CD4-positive, alpha-beta T cell treated with Interleukin-4 for 1 hour (primary cell): ENCODE data around the gene TRIM59.

Experiments
- DNase-seq, 2 donors: peaks; one replicate each; pipeline ENCODE4 v3.0.0-alpha.2; 2020 to 2022

TRIM59 gene, protein sequence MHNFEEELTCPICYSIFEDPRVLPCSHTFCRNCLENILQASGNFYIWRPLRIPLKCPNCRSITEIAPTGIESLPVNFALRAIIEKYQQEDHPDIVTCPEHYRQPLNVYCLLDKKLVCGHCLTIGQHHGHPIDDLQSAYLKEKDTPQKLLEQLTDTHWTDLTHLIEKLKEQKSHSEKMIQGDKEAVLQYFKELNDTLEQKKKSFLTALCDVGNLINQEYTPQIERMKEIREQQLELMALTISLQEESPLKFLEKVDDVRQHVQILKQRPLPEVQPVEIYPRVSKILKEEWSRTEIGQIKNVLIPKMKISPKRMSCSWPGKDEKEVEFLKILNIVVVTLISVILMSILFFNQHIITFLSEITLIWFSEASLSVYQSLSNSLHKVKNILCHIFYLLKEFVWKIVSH

DNA sequence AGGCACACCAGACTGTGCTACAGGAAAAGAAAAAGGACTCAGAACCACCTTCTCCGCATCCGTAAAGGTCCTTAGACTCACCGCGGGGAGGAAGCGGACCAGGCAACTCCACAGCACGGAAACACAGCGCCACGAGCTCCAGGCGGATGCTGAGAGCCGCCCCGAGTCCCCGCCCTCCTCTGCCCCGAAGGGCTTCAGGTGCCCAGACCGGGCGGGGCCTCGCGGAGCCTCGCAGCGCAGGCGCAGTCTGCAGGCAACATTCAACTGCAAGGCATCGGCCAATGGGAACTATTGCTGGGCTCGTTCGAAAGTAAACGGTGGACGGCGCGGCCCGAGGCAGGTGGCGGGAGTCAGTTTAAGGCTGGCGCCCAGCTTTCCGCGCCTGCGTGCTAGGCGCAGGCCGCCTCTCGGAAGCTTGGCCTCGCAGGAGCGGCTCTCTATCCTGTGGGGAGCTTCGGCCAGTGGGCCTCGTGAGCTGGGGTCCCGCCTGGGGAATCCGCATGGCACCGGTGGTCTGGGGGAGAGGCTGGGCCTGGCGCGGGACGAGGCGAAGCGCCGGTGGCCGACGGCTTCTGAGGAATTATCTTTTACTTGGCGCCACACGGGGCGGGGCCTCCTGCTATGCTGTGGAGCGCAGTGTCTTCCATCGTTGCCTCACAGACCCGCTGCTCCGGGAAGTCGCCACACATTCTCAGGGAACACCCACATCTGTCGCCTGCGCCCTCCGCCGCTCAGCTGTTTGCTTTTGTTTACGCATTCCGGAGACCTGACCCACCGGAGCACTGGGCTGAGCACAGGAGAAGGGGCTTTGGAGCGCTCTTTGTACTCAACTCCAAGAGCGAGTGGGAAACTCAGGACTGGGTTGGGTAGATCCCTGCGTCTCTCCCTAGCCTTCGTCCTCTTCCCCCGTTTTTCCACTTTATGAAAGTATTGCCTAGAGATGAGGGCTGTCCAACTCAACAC is at the start of gene TRIM59:
Gene TRIM59 (minus strand): TSS at position 151 of the 963 bp plus-strand sequence. CDS start 10,603 bp downstream, outside the sequence.
- DNase-seq: peak; percentile 98

DNA sequence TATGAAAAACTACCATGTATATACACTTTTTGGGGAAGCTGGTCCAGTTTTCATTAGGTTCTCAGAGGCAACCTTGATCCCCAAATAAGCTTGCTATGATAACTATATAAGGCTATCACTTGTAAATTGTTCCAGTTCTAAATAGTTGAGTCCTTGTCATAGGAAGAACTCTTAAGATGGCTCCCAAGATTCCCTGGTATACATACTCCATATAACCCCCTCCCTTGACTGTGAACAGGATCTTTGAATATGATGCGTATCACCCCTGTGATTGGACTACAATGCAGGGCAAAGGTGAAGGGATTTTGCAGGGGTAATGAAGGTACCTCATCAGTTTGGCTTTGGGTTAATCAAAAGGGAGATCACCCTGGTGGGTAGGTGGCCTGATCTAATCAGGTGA is 48.6 kb upstream of the TRIM59 start:
- DNase-seq: no peak

DNA sequence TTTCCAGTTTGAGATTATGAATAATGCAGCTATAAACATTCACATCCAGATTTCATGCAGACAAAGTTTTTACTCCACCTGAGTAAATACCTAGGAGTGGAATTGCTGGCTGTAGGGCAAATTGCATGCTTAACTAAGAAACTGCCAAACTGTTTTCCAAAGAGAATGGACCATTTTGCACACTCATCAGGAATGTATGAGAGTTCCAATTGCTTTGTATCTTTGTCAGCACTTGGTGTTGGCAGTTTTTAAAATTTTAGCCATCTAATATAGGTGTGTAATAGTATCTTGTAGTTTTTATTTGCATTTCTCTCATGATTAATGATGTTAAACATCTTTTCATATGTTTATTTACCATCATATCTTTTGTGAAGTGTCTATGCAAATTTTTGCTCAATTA is 40.6 kb upstream of the TRIM59 start:
- no peak for DNase-seq

DNA sequence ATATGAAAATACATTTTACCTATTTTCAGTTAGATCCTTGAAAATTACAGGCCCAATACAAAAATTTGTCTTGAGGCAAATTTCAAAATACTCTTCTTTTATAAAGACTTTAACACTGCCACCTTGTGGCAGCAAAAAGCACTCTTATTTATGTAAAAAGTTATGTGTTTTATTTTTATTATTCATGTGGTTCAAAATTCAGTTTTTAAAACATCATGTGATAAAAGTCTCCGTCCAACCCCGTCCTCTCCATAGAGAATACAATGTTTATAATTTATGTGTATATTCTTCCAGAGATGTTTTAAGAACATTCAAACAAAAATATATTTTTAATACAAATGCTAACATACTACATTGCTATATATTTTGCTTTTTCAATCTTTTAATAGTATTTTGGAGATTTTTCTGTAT is 36.9 kb upstream of the TRIM59 start:
- peak in 1 of 2 donors; percentile 42 for DNase-seq

DNA sequence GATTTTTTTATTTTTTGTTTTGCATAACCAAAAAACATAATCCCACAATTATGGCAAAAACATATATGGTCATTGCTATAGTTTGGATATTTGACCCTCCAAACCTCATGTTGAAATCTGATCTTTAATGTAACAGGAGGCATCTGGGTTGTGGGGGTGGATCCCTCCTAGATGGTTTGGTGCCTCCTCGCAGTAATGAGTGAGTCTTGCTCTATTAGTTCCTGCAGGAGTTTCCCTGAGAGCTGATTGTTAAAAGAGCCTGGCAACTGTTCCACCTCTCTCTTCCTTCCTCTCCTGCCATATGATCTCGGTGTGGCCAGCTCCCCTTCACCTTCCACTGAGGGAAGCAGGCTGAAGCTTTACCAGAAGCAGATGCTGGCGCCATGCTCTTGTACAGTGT is 33.2 kb upstream of the TRIM59 start:
- no peak for DNase-seq

DNA sequence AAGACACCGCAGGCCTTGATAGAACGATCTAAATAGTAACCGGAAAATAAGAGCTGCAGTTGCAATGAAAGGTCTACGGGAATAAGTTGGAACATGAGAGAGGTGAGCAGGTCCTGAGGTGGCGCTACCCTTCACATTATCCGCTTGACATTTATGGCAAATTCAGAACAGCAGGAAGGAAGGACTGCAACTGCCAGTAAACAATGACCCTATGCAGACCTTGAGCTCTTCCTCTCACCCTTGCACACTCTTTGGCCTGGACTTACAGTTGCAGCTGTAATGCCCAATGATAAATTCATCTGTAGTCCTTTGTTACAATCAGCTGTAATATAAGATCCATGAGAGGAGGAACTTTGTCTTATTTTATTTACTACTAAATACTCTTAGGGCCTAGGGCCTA is 32.3 kb upstream of the TRIM59 start:
- no peak for DNase-seq

DNA sequence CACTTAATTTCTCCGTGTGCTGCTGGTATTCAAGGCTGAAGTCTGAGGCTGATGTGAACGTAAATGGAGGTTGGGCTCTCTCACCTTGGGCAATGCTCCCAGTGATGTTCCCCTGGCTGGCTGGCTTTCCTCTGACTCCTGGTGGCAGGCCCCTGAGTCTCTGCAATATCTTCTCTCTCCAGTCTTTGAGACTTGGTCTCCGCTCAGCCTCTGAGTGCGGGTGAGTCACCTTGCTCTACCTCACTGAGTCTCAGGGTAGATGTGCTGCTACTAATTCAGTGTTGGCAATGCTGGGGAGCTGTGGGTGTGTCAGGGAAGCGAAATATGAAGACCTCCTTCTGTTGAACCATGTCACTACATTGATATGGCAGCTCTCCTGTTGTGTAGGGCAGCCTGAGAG is 31.3 kb upstream of the TRIM59 start:
- no peak for DNase-seq

DNA sequence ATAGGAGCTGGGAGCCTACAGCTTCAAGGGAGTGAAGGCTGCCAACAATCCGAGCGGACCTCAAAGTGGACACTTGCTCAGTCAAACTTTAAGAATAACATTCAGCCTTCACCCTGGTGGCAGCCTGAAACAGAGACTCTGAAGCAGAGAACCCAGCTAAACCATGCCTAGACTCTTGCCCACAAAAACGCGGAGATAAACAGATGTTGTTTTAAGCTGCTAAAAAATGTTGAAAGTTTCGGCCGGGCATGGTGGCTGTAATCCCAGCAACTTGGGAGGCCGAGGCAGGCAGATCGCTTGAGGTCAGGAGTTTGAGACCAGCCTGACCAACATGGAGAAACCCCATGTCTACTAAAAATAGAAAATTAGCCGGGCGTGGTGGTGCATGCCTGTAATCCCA is 29.8 kb upstream of the TRIM59 start:
- DNase-seq: no peak

DNA sequence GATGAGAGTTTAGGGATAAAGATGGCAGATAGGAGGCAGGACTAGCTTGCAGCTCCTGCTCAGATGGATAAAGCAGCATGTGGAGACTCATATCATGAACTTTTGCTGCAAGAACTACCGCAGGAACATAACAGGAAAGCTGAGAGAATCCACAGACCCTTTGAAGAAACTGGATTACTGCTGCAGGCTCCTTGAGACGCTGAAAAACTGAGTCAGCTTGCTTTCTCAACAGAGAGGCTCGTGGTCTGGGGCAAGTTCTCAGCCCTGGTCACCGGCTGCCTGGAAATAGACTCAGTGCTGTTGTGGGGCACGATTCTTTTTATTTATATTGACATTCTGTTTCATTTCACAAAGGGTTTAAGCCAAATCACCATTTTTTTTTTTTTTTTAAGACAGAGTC is 28.8 kb upstream of the TRIM59 start:
- no peak for DNase-seq

DNA sequence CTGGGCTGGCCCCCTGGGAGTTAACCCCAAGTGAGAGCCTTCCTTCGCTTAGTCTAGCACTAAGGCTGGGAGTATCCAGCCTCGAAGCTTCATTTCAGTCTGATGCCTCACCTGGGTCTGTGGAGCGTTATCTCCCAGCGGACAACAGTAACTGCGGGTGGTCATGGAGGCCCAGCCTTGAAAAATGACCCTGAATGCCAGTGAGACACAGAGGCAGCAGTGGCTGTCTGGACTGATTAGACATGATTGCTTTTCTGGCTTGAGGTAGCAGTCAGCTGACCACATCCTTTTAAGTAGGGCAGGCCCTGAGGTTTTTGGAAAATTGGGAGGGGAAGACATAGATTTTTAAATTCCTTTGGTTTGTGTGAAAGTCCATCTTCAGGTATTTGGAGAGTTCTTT is 28.2 kb upstream of the TRIM59 start:
- DNase-seq: no peak

DNA sequence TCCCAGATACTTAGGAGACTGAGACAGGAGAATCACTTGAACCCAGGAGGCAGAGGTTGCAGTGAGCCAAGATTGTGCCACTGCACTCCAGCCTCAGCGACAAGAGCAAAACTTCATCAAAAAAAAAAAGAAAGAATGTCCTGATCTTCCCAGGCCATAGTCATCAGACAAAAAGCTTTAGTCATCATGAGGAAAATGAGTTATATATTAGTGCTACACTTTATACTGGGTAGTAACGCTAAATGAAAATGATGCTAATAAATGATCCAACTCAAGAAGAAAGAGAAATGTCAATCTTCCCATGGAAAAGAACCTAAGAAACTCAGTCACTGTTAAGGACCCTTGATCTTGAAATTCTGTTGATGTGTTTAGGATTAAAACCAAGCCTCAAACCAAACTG is 26.3 kb upstream of the TRIM59 start:
- DNase-seq: no peak

DNA sequence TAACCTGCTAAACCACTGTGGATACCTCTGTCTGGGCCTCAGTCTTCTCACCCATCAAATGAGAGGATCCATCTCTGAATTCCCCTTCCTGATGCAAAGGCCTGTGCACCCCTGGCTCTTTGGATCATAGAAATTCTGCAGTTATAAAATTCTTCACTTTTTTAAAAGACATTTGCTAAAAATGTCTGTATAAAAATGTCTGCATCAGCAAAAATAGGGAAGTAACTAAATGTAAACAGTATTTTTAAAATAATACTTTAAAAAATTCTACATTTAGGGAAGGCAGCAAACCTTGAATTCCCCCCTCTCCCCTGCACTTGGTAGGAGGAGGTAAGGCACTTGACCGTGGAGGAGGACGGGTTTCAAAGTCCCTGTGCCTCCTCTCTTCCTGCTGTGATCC is 25.6 kb upstream of the TRIM59 start:
- DNase-seq: no peak

DNA sequence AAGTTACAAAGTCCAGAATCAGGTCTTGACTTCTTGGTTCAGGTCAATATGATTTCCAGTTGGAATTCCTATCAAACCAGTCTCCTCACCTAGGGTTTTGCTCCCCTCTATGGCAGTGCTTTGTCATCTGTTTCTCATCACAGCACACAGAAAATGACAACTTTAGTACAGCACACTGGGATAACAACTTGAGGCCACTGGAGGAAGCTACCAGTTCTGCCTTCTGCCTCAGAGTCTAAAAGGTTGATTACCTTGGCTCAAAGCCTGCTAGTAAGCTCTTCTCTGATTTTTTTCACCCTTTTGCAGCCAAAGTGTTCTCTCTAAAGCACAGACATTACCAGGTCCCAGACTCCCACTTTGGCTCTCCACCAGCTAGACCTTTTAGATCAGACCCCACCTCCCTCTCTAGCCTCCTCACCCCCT is 24.8 kb upstream of the TRIM59 start:
- DNase-seq: no peak

DNA sequence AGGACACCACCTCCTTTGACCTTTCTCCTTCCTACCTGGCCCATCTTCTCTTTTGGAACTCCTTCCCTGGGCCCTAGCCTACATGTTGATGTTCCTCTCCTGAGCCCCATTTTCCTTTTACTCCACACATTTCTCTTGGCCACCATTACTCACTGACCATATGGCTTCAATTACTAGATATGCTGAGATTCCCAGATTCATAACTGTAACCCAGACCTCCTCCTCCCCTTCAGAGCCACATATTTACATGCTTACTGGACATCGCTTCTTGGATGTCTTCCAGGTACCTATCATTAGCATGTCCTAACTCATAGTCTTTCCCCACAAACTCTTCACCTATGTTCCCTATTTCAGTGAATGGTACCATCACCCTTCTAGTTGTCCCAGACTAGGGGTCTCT is 24.4 kb upstream of the TRIM59 start:
- DNase-seq: no peak

DNA sequence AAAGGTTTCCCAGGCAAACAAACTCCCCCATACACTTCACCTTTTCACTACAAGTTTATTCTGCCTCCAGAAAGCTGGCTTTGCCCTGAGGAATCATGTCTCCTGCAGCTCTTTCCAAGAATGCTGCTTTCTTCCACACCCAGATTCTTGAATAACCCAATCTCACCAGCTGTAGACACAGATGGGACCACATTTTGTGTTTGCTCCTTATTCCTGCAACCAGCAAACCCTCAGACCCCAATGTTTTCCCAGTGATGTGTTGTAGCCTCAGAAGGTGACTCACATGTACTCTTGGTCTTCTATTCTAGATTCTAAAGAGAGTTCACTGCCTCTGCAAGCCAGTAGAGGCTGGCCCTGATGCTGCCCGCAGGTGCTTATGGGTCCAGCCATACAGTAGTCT is 23.6 kb upstream of the TRIM59 start:
- no peak for DNase-seq

DNA sequence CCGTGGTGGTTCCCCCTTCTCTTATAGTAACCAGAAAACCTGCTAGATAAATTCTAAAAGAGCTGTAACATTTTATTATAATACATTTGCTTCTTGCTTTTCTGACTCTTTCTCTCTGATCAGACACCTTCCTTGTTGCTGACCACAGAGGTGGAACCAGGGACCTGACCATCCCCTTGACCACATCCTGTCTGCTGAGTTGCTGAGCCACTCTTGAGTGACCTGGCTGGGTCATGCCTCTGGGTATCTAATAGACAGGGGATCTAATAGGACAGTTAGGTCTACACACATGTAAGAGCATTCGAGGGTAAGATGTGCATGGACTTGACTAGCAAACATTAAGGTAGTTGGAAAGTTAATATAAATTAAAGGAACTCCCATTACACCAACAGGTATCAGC is 22.8 kb upstream of the TRIM59 start:
- no peak for DNase-seq

DNA sequence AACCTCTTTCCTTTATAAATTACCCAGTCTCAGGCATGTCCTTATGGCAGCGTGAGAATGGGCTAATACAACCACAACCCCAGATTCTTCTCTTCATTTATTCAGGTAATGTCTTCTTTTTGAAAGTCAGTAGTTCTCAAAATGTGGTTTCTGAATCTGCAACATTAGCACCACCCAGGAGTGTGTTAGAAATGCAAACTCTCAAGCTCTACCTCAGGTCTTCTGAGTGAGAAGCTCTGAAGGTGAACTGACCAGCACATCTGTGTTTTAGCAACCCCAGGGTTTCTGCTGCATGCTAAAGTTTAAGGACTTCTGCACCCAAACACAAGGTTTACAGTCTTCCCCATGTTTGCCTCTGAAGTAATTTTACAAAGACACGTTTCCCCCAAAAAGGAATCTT is 22.3 kb upstream of the TRIM59 start:
- DNase-seq: no peak

DNA sequence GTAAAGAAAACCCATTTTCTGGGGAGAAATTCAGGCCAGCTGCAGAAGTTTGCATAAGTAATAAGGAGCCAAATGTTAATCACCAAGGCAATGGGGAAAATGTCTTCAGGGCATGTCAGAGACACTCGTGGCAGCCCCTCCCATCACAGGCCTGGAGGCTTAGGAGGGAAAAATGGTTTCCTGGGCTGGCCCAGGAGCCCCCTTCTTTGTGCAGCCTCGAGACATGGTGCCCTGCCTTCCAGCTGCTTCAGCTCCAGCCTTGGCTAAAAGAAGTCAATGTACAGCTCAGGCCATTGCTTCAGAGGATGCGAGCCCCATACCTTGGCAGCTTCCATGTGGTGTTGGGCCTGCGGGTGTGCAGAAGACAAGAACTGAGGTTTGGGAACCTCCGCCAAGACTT is 20.6 kb upstream of the TRIM59 start:
- no peak for DNase-seq

DNA sequence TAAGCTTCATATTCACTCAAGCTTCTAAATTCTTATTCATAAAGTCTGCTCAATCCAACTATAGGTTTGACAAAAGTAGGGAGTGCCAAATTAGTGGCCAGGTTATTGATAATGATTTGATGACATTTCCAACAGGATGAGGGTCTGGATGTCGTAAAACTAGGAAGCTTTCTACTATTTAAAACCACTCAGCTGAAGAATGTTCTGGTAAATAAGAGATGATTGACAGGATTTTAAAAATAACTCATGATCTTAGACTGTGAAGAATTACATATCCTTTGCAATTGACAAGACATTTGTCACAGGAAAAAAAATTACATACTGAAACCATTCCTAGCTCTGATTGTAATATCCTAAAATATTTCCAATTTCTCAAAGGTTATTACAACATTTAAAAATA is 15.4 kb upstream of the TRIM59 start:
- DNase-seq: no peak

DNA sequence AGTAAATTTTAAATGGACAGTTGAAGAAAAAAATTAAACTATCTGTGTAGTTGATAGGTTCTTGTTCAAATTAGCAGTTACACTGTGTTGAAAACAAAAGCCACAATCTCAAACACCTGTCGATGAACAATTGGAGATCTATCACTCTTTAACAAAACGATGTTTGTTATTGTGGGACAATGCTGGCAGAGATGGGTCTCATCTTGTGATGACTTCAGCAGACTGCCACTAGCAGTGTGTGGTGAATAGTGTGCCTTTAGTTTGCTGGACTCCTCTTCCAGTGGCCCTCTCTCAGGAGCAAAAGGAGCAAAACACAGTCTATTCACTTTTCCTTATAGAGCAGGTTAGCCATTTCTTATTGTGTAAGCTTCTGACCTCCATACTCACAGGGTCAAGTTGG is 14.7 kb upstream of the TRIM59 start:
- DNase-seq: no peak

DNA sequence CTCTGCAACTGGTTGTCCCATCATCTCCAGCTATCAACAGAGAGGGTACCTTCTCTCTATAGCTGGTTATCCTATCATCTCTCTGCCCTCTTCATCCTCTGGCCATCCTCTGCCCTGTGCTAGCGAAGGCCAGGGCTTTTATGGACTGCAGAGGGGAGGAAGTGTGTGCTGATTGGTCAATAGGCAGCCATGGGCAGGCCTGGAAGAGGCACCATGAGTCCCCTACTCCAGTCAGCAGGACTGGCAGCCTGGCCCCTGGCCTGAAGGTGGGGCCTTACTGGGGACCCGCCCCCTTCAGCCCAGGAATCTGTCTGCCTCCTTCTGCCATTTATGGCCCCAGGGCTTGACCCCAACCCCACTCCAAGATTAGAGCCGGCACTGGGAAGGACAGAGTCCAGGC is 10.4 kb upstream of the TRIM59 start:
- no peak for DNase-seq

DNA sequence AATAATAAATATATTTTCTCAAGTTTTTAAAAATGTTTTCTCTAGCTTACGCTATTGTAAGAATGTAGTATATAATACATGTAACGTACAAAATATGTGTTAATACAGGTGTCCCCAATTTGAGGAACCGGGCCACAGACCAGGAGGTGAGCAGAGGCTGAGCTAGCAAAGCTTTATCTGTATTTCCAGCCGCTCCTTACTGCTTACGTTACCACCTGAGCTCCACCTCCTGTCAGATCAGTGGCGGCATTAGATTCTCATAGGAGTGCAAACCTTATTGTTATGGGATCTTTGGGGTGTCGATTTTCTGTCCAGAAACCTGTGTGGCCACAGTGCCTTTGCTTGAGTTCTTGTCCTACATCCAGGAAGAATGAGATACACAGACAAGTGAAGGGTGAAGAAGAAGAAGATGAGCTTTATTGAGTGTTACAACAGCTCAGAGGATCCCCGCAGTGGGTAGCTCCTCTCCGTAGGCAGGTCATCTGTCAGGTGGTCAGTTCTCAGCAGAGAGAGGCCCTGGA is 9.9 kb upstream of the TRIM59 start:
- no peak for DNase-seq

DNA sequence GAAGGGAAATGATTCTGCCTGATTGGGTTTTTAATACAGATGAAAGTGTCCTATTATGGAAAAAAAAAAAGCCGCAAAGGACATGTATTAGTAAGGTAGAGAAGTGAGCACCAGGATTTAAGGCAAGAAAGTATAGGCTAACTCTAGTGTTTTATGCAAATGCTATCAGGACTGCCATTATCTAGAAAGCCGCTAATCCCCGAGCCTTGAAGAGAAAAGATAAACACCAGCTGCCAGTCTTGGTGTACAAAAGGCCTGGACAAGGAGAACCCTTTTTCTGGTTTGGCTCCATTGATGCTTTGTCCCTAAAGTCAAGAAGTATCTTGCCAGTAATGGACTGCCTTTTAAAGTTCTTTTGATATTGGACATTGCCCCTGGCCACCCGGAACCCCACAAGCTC is 8.6 kb upstream of the TRIM59 start:
- no peak for DNase-seq

DNA sequence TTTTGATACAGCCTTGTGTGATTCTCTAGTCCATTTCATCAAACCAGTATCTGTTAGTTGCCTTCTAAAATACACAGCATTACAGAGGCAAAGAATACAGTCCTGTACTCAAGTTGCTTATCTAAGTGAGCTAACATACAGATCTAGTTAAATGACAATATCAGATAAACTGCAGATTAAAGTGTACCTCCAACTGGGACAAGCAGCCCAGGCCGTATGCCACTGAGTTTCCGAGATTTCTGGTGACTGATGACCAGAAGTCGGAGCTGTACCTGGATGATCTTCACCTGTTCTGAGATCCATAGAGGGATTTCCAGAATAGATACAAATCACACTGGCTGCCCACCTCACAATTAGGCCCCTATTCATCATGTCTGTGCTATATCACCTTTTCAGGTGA is 6.3 kb upstream of the TRIM59 start:
- DNase-seq: no peak
